GM21737 (cell line): ENCODE results near the gene DYNC1H1.

Source experiments
- ATAC-seq: cut with Tn5 transposase; IDR thresholded peaks from one replicate; pipeline ENCODE4 v1.9.1; 2021; ENCODE audit warnings: mild to moderate bottlenecking, moderate library complexity; ENCODE audit not compliant: unreplicated experiment

DYNC1H1 gene

DNA sequence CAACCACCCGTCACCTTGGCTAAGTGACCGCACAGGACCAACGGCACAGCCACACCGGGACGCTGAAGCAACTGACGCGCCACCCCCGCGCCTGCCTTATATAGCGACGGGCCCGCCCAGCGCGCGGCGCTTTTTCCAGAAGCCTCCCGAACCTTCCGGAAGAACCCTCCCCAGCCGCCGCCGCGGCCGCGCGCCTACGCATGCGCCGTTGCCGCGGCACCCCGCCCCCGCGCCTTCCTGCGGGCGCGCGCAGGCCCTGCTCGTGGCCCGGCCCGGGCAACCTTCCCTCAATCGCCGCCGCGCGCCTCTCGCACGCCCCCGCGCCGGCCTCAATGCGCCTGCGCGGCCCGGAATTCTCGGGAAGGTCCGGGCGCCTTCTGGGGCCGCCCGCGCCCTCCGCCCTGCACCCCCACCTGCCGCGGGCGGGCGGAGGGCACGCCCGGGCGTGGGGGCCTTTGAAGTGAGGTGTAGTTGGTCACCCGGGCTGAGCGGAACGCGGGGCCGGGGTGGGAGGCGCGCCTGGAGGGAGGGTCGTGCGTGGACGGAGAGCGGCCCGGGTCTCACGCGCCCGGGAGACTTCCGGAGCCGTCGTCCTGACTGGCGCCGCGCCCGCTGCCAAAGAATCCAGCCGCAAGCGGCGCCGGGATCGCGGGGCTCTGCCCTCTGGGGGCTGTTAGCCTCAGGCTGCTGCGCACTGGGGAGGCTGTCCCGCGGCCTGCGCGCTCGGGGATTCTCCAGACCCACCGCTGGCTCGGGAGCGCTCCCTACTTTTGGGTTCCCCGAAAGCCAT is 122.8 kb downstream of the DYNC1H1 start, which contains the start of gene HSP90AA1:
Gene HSP90AA1 (minus strand): TSS at position 73 of the 790 bp plus-strand sequence. CDS start 666 bp downstream, outside the sequence.
- peak; percentile 63 for ATAC-seq

GRCh38 chr14:102087762-102088011 is 123.3 kb downstream of the DYNC1H1 start:
- no peak for ATAC-seq

DNA sequence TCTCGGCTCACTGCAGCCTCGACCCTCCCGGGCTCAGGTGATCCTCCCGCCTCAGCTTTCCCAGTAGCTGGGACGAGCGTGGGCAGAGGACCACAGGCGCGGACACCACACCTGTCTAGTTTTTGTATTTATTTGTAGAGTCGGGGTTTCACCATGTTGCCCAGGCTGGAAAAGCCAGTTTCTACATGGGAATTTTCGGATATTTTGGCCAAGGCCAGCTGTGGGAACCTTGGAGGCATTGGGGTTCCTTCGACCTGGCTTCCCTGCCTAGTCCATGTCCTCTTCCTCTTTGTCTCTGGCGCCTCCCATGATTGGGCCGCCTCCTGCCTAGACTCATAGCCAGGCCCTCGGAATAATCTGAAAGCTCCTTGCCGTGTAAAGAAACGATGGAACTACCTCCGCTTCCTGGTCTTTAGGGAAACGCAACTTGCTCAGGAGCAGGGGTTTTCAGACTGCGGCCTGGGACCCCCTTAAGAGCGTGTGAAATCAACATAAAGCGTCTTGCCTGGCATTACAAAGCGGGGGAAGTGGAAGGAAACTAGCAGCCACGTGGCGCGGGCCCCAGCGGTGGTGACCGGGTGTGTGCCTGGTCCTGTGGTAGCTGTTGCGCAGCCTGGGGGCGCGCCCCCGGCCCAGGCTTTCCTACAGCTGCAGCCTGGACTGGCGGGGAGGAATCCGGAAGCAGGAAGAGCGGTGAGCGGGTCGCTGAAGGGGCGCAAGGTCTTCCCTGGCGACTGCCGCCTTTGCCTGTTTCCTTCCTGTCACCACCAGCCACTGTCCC is 123.8 kb downstream of the DYNC1H1 start:
- no peak for ATAC-seq

DNA sequence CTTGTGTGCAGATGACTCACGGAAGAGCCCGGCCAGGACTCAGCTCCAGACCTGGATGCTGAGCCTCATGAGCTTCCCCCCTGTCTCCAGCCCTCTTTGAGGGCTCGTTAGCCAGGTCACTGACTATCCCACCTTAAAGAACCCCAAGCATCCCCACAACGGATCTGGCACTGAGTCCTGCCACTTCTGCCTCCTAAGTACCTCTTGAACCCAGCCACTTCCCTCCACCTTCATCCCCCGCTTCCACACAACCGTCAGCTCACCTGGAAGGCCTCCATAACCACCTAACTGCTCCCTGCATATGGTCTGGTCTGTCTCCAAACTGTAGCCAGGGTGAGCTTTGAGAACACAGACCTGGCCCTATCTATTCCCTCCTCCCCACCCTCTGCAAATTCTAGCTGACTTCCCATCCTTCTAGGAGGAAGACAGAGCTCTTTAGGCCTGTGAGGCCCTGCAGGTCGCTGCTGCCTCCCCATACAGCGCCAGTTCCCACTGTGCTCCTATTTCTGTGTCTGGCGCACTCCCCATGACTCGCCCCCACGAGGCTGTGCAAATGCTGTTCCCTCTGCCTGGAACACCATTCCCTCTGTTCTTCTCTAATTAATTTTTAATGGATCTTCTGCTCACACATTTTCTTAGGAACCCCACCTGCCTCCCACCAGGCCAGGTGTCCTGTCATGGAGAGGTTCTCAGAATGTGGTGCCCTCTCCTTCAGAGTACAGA is 125.4 kb downstream of the DYNC1H1 start:
- ATAC-seq, result no peak

- ATAC-seq, result no peak
Measured at GRCh38 chr14:102090713-102091112, 126.3 kb downstream of the DYNC1H1 start.

DNA sequence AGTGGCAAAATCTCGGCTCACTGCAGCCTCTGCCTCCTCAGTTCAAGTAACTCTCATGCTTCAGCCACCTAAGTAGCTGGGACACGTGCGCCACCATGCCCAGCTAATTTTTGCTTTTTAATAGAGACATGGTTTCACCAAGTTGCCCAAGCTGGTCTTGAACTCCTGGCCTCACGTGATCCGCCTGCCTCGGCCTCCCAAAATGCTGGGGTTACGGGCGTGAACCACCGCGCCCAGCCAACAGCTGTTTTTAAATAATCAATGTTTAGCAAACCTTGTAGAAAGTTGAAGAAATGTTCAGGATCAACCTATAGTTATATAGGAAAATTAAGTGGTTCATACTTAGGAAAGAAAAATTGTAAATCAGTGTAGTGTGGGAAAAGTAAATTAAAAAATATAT is 128.4 kb downstream of the DYNC1H1 start:
- ATAC-seq, result no peak

- no peak for ATAC-seq
Measured at GRCh38 chr14:102094101-102094500, 129.7 kb downstream of the DYNC1H1 start.

DNA sequence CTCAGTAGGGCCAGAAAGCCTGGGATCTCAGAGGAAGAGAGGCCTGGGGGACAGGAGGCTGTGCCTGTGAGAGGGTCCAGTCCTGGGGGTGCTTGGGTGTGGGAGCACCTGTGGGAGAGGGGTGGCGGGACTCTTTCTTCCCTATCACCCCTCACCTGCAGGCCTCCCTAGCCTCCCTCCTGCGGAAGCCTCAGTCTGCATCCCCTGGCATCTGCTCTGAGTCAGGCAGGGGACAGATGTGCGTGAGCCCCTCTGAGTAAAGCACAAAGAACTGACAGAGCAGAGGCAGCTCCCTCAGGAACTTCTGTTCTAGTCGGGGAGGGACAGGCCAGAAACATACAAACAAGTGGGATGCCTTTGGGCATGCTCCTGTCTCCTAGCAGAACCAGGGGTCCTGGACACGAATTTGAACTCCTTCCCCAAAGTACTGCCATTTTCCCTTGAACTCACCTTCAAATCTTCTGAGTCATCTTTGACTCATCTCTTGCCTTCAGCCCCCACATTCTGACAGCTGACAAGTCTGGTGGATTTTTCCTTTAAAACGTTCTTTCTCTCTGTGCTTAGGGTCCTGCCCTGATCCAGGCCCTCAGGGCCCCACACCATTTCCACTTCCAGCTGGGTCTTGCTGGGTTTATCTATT is 131.0 kb downstream of the DYNC1H1 start:
- ATAC-seq, result no peak

DNA sequence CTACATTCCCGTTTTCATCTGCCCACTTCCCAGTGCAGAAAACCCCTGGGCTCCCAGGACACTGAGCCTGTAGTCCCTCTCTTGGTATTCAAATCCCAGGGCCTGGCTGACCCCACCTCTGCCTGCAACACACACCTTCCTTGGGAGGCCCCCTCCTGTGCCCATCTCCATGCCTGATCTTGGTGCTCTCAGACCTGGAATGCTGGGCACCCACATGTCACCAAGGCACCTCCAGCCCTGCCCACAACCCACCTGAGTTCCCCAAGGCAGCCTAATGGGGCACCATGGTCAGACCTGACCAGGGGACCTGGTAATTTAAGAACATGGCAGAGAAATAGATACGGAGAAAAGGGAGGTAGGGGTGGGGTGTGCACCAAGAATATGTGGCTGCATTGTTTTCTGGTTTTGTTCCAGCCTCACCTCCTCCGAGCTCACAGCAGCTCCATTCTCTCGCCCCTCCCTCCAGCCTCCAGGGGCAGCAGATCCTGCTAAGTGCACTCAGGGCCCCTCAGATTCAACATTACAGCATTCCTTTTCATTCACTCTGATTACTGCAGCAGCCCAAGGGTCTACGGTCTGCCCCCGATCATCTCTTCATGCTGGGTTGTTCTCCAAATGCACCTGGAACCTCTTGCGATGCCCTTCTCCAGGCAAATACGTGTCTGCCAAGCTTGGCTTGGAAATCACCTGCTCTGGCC is 131.6 kb downstream of the DYNC1H1 start:
- no peak for ATAC-seq

DNA sequence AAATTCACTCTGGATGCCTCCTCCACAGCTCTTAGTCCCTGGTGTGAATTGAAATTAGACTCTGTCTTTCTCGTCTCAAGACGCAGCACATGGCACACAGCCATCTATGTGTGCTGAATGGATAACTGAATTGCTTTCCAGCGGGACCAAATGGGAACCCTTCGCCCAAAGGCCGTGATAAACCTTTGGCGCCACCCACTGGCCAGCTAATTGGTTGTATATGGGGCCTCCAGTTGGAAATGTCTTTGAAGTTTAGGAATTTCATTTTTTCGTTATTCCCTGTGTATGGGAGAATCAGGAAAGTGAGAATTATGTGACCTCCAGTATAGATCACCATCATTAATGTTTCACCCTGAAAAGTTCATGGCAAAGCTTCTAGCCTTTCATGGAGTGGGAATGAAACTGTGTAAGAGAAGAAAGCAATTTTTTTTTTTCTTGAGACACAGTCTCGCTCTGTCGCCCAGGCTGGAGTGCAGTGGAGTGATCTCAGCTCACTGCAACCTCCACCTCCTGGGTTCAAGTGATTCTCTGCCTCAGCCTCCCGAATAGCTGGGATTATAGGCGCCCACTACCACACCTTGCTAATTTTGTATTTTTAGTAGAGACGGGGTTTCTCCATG is 132.3 kb downstream of the DYNC1H1 start:
- ATAC-seq, result no peak

- no peak for ATAC-seq
Measured at GRCh38 chr14:102097441-102098135, 133.2 kb downstream of the DYNC1H1 start.

GRCh38 chr14:102103062-102103695 is 138.8 kb downstream of the DYNC1H1 start:
- no peak for ATAC-seq

DNA sequence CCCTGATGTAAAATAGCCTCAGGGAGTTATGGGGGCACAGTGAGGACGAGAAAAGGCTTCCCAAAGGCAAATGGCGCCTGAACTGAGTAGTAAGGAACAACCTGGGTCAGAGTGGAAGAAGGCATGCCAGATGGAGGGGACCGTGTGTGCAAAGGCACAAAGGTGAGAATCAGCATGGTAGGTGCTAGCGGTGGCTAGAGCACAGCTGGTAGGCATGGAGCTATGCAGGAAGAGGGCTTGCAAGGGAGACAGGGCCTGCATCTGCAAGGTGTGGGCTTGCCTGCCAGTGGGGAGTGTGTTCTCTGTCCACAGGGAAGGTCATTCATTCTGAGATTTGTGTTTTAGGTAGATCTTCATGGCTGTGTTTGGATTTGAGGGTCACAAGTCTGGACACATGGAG is 141.0 kb downstream of the DYNC1H1 start:
- no peak for ATAC-seq
